OCI-LY1 (cell line): ENCODE measurements around the gene AFF4.

Experiments
- EZH2 ChIP-seq: fragments of 200-600 bp; sonication (generic), shearing (Covaris generic); IDR thresholded peaks from 2 replicates; pipeline ENCODE4 v1.8.0; 2017; ENCODE audit warnings: borderline replicate concordance, mixed run types, mild to moderate bottlenecking, antibody characterized with exemption, low read length, moderate library complexity, mixed read lengths
- TF ChIP-seq, protein P1 (sequence below): fragments of 200-600 bp; sonication (generic), shearing (Covaris generic); IDR thresholded peaks from 2 replicates; pipeline ENCODE4 v1.5.1; 2017; ENCODE audit warnings: mild to moderate bottlenecking, antibody characterized with exemption, low read length, moderate library complexity, mixed read lengths

- TF ChIP-seq EZH2 = no peak
- TF ChIP-seq, protein P1, sequence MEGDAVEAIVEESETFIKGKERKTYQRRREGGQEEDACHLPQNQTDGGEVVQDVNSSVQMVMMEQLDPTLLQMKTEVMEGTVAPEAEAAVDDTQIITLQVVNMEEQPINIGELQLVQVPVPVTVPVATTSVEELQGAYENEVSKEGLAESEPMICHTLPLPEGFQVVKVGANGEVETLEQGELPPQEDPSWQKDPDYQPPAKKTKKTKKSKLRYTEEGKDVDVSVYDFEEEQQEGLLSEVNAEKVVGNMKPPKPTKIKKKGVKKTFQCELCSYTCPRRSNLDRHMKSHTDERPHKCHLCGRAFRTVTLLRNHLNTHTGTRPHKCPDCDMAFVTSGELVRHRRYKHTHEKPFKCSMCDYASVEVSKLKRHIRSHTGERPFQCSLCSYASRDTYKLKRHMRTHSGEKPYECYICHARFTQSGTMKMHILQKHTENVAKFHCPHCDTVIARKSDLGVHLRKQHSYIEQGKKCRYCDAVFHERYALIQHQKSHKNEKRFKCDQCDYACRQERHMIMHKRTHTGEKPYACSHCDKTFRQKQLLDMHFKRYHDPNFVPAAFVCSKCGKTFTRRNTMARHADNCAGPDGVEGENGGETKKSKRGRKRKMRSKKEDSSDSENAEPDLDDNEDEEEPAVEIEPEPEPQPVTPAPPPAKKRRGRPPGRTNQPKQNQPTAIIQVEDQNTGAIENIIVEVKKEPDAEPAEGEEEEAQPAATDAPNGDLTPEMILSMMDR = no peak
Observed at GRCh38 chr5:132853323-132853722, 110.1 kb downstream of the AFF4 start.
